ENCODE measurements around the gene ZNF106. TPM values are rescaled to one million over a fixed set of nuclear protein-coding genes. Genes with fewer than 3 reads are reported as not detected.

ZNF106 gene
- total and polyA plus RNA-seq, 8 donors = 46.6 to 106 (median 53.1) TPM

GRCh38 chr15:42384597-42384996, 106.3 kb downstream of the ZNF106 start:
- Histone ChIP-seq H3K4me3 (no peak overlapping the region), H3K9me3 (no peaks in the 10 kb centered on the region), H3K27me3 (no peaks in the 10 kb centered on the region), H3K4me1 (peaks cover 0 to 5% of the 10 kb centered on the region in 2 donors), H3K27ac (no peak overlapping the region), H3K36me3 (peaks cover 0 to 52% of the 10 kb centered on the region in 2 donors)
- intact Hi-C loops (cut with DNase I) = no loop called here
- ATAC-seq (no peak), DNase-seq (no peak)
- TF ChIP-seq CTCF (IDR thresholded peaks at IDR 0.05) = no peak

GRCh38 chr15:42378011-42378410, 112.9 kb downstream of the ZNF106 start:
- intact Hi-C loops (cut with DNase I) = no loop called here
- H3K4me3 ChIP-seq = no peak overlapping the region

GRCh38 chr15:42375941-42376340, 115.0 kb downstream of the ZNF106 start:
- H3K4me1 ChIP-seq = peaks cover 0 to 2% of the 10 kb centered on the region in 2 donors
- TF ChIP-seq CTCF (IDR thresholded peaks at IDR 0.05) = no peak
- no peak overlapping the region for H3K27ac ChIP-seq
- no peak overlapping the region for H3K4me3 ChIP-seq
- ATAC-seq = no peak
- intact Hi-C loops (cut with DNase I) = no loop called here
- H3K9me3 ChIP-seq = peaks cover 0 to 7% of the 10 kb centered on the region in 2 donors
- H3K36me3 ChIP-seq = peaks cover 0 to 6% of the 10 kb centered on the region in 2 donors
- no peak for DNase-seq
- H3K27me3 ChIP-seq = no peaks in the 10 kb centered on the region

More at GRCh38 chr15:42378011-42378410, 112.9 kb downstream of the ZNF106 start:
- DNase-seq (no peak), ATAC-seq (no peak)
- Histone ChIP-seq H3K27ac (no peak overlapping the region), H3K36me3 (no peaks in the 10 kb centered on the region), H3K27me3 (no peaks in the 10 kb centered on the region), H3K9me3 (peaks cover 0 to 7% of the 10 kb centered on the region in 2 donors), H3K4me1 (peaks cover 0 to 2% of the 10 kb centered on the region in 2 donors)
- no peak for TF ChIP-seq CTCF (IDR thresholded peaks at IDR 0.05)

GRCh38 chr15:42375252-42375651, 115.7 kb downstream of the ZNF106 start:
- no peak overlapping the region for H3K27ac ChIP-seq
- peaks cover 0 to 2% of the 10 kb centered on the region in 2 donors for H3K4me1 ChIP-seq
- DNase-seq = no peak
- no peaks in the 10 kb centered on the region for H3K27me3 ChIP-seq
- peaks cover 0 to 7% of the 10 kb centered on the region in 2 donors for H3K9me3 ChIP-seq
- intact Hi-C loops (cut with DNase I) = no loop called here
- peak; percentile 76 for ATAC-seq
- TF ChIP-seq CTCF (IDR thresholded peaks at IDR 0.05) = no peak
- H3K4me3 ChIP-seq = no peak overlapping the region
- peaks cover 0 to 6% of the 10 kb centered on the region in 2 donors for H3K36me3 ChIP-seq

GRCh38 chr15:42374810-42375209, 116.1 kb downstream of the ZNF106 start:
- peaks cover 0 to 6% of the 10 kb centered on the region in 2 donors for H3K36me3 ChIP-seq
- H3K4me3 ChIP-seq = no peak overlapping the region
- no peak for ATAC-seq
- H3K9me3 ChIP-seq = peaks cover 0 to 7% of the 10 kb centered on the region in 2 donors
- no peak overlapping the region for H3K27ac ChIP-seq
- H3K27me3 ChIP-seq = no peaks in the 10 kb centered on the region
- no peak for DNase-seq
- intact Hi-C loops (cut with DNase I) = no loop called here
- peaks cover 0 to 2% of the 10 kb centered on the region in 2 donors for H3K4me1 ChIP-seq
- no peak for TF ChIP-seq CTCF (IDR thresholded peaks at IDR 0.05)

All from left lung (tissue), 10 donors.